Keratinocyte (primary cell): Measurements from ENCODE around the gene PEAK3. TPM values are rescaled to one million over a fixed set of nuclear protein-coding genes. Genes with fewer than 3 reads are reported as not detected.

Experiments
- DNase-seq: peaks from one replicate; pipeline ENCODE4 v3.0.0-alpha.2; 2011; ENCODE audit warnings: low read depth, missing footprints, low spot score
- FAIRE-seq: peaks from 2 replicates; lab custom pipeline; 2011; peaks lifted over from hg19 to GRCh38; lab: Jason Lieb, UNC
- H2AFZ ChIP-seq: 2 replicates; pipeline ENCODE4 v1.6.0; 2012; ENCODE audit warnings: low read length, control low read depth, inconsistent platforms; ENCODE audit not compliant: control insufficient read depth
- H3K27ac ChIP-seq: 2 replicates; pipeline ENCODE4 v1.5.1; 2011; ENCODE audit warnings: low read length; ENCODE audit not compliant: control insufficient read depth, insufficient read depth
- H3K27me3 ChIP-seq: 3 replicates; pipeline ENCODE4 v1.6.0; 2011; ENCODE audit warnings: low read length; ENCODE audit not compliant: control insufficient read depth, insufficient read depth; ENCODE audit errors: extremely low read depth
- H3K36me3 ChIP-seq, 2 experiments: 2 replicates in 1 of 2; 3 replicates in 1 of 2; pipeline ENCODE4 v1.5.1; 2011; ENCODE audit warnings: low read length in 2 of 2, mild to moderate bottlenecking in 1 of 2; ENCODE audit not compliant: control insufficient read depth in 2 of 2, insufficient read depth in 2 of 2; ENCODE audit errors: extremely low read depth in 1 of 2
- H3K4me1 ChIP-seq: 3 replicates; pipeline ENCODE4 v1.5.1; 2011; ENCODE audit warnings: low read length; ENCODE audit not compliant: control insufficient read depth, insufficient read depth; ENCODE audit errors: extremely low read depth
- H3K4me2 ChIP-seq: 3 replicates; pipeline ENCODE4 v1.6.0; 2011; ENCODE audit warnings: low read depth, low read length; ENCODE audit not compliant: control insufficient read depth, insufficient read depth; ENCODE audit errors: extremely low read depth
- H3K4me3 ChIP-seq, 3 experiments: fragments of 200-600 bp in 1 of 3; sonication (generic) in 1 of 3; 2 replicates in 2 of 3; 3 replicates in 1 of 3; pipeline ENCODE4 v1.5.1; 2011 to 2016; ENCODE audit warnings: low read length in 3 of 3, mild to moderate bottlenecking in 3 of 3, control low read depth in 2 of 3, inconsistent platforms in 1 of 3, low read depth in 1 of 3, mixed read lengths in 1 of 3, mixed run types in 1 of 3, moderate library complexity in 1 of 3; ENCODE audit not compliant: control insufficient read depth in 2 of 3, insufficient read depth in 2 of 3; ENCODE audit errors: extremely low read depth in 1 of 3
- H3K79me2 ChIP-seq: 2 replicates; pipeline ENCODE4 v1.6.0; 2012; ENCODE audit warnings: low read length; ENCODE audit not compliant: control insufficient read depth, insufficient read depth
- H3K9ac ChIP-seq: 3 replicates; pipeline ENCODE4 v1.6.0; 2011; ENCODE audit warnings: low read length; ENCODE audit not compliant: control insufficient read depth, insufficient read depth; ENCODE audit errors: extremely low read depth
- H3K9me1 ChIP-seq: 3 replicates; pipeline ENCODE4 v1.6.0; 2011; ENCODE audit warnings: low read length; ENCODE audit not compliant: control insufficient read depth, insufficient read depth; ENCODE audit errors: extremely low read depth
- H3K9me3 ChIP-seq: 2 replicates; pipeline ENCODE4 v1.5.1; 2012; ENCODE audit warnings: low read depth, low read length; ENCODE audit not compliant: control insufficient read depth
- H4K20me1 ChIP-seq: 3 replicates; pipeline ENCODE4 v1.6.0; 2011; ENCODE audit warnings: low read length; ENCODE audit not compliant: control insufficient read depth, insufficient read depth; ENCODE audit errors: extremely low read depth
- CTCF ChIP-seq, 3 experiments: IDR thresholded peaks in 1 of 3; conservative IDR thresholded peaks in 1 of 3; optimal IDR thresholded peaks in 1 of 3; 2 replicates in 2 of 3; 3 replicates in 1 of 3; pipeline versions ENCODE3 to v1.5.1; 2011; ENCODE audit warnings: low read length in 3 of 3, mild to moderate bottlenecking in 3 of 3, moderate library complexity in 2 of 3, control low read depth in 1 of 3, inconsistent platforms in 1 of 3; ENCODE audit not compliant: insufficient read depth in 2 of 3; ENCODE audit errors: extremely low read depth in 1 of 3
- EZH2 ChIP-seq: IDR thresholded peaks from one replicate; pipeline ENCODE4 v1.6.1; 2012; ENCODE audit warnings: inconsistent platforms, mild to moderate bottlenecking, low read length, moderate library complexity
- dilution Hi-C: fragments of 300-500 bp; cut with MboI; formaldehyde crosslinking; loops from one replicate; pipeline ENCODE4 v1.7.0; 2020; ENCODE audit warnings: low sequenced_read_pairs; ENCODE audit not compliant: extremely low pct_ligation_motif_present
- polyA plus RNA-seq, 5 experiments: library from polyadenylated mRNA; depleted of rRNA in 3 of 5; stranded (reverse) in 3 of 5; stranded (forward) in 1 of 5; unstranded in 1 of 5; fragments of >200 nt; gene quantifications; 1 replicate in 1 of 5; 2 replicates in 3 of 5; 3 replicates in 1 of 5; pipeline versions ENCODE4 v1.2.1 to v1.2.3, GENCODE V29; 2011 to 2012; ENCODE audit warnings: missing spikeins in 2 of 5, low read depth in 1 of 5, low replicate concordance in 1 of 5

The PEAK3 gene
- polyA plus RNA-seq, 1 donor (not counting 4 experiments of a cell fraction or from before 2014, with no cell fraction given) = not detected

GRCh38 chr19:2255982-2256685 lies 25.8 kb downstream of the PEAK3 start, which contains the start of gene JSRP1:
JSRP1 (minus strand) TSS chr19:2256417; CDS start chr19:2255314, 1,103 bp downstream.
- dilution Hi-C loops = no loop called here
- Histone ChIP-seq H3K9ac (no peak within 1 kb of the TSS), H3K79me2 (no peaks in the 10 kb centered on the region), H3K27me3 (peaks cover 33% of the 10 kb centered on the region), H3K4me2 (no peak within 1 kb of the TSS), H2AFZ (no peak within 1 kb of the TSS), H3K9me1 (no peaks in the 10 kb centered on the region), H3K9me3 (no peaks in the 10 kb centered on the region), H4K20me1 (no peaks in the 10 kb centered on the region), H3K4me1 (no peaks in the 10 kb centered on the region), H3K27ac (no peak within 1 kb of the TSS), H3K36me3 (no peaks in the 10 kb centered on the region), H3K4me3 (no peak within 1 kb of the TSS)
- no peak for DNase-seq
- no peak for TF ChIP-seq EZH2
- no peak for TF ChIP-seq CTCF (optimal IDR thresholded peaks at IDR 0.05 in 1 of 3, IDR thresholded peaks at IDR 0.05 in 1 of 3, conservative IDR thresholded peaks at IDR 0.05 in 1 of 3; ENCODE audit: extremely low read depth in 1 of 3, insufficient read depth in 2 of 3, low read length in 3 of 3)
- no peak for FAIRE-seq

GRCh38 chr19:2255112-2255845 lies 26.7 kb downstream of the PEAK3 start:
- dilution Hi-C loops = no loop called here
- no peaks in the 10 kb centered on the region for H3K79me2 ChIP-seq
- no peak overlapping the region for H3K9ac ChIP-seq
- no peak for TF ChIP-seq EZH2
- no peak for TF ChIP-seq CTCF (optimal IDR thresholded peaks at IDR 0.05 in 1 of 3, IDR thresholded peaks at IDR 0.05 in 1 of 3, conservative IDR thresholded peaks at IDR 0.05 in 1 of 3; ENCODE audit: extremely low read depth in 1 of 3, insufficient read depth in 2 of 3, low read length in 3 of 3)
- H3K27me3 ChIP-seq = peaks cover 42% of the 10 kb centered on the region
- no peak overlapping the region for H3K4me2 ChIP-seq
- no peak overlapping the region for H2AFZ ChIP-seq
- H3K27ac ChIP-seq = no peak overlapping the region
- H3K9me1 ChIP-seq = no peaks in the 10 kb centered on the region
- H3K4me3 ChIP-seq = no peak overlapping the region
- FAIRE-seq = no peak
- no peaks in the 10 kb centered on the region for H3K9me3 ChIP-seq
- no peaks in the 10 kb centered on the region for H4K20me1 ChIP-seq
- no peaks in the 10 kb centered on the region for H3K36me3 ChIP-seq
- DNase-seq = no peak
- no peaks in the 10 kb centered on the region for H3K4me1 ChIP-seq
